ENCODE data around the gene SMARCAL1.

The SMARCAL1 gene

DNA sequence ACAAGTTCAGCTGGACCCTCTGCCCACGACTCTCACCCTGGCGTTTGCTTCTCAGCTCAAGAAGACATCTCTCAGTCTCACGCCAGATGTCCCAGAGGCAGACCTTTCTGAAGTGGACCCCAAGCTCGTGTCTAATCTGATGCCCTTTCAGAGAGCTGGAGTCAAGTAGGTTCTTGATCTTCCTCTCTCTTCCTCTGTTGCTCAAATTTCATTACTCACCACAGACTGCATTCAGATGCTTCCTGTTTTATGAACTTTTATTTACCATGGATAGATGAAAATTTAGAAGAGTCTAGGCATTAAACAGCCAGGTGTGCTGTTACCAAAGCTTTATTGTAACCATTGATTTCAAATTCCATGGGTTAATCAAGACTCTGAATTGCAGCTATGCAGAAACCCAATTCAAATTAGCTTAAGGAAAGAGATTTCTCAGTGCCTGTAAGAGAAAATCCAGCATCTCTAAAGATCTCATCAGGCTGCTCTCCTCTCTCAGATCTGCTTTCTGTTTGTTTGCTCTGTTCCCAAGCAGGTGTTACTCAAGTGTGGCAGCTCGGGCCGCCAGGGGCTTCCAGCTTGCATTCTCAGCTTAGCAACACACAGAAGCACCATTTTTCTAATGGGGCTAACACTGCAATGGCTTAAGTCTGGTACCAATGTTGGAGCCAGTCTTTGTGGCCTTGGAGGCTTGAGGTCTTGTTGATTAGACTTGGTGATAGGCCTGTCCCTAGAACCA lies 16.5 kb downstream of the SMARCAL1 start:
- peak; percentile 67 for DNase-seq

DNA sequence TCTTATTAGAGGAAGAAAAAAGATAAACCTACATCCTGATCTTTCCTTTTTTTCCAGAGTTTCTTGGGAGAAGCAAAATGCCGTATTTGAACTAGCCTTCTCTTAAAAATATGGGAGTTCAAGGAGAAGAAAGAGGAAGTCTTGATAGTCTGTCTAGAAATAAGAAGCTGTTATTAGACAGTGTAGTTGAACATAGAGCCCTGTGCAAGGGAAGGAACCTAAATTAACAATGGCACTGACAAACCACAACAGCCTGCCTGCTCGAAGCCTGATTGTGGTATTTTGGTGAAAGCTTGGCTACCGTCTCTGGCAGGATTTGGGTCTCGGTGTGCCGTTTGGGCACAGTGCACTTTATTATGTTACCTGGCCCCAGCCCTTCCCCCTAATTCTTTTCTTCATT lies 17.1 kb downstream of the SMARCAL1 start:
- no peak for DNase-seq

DNA sequence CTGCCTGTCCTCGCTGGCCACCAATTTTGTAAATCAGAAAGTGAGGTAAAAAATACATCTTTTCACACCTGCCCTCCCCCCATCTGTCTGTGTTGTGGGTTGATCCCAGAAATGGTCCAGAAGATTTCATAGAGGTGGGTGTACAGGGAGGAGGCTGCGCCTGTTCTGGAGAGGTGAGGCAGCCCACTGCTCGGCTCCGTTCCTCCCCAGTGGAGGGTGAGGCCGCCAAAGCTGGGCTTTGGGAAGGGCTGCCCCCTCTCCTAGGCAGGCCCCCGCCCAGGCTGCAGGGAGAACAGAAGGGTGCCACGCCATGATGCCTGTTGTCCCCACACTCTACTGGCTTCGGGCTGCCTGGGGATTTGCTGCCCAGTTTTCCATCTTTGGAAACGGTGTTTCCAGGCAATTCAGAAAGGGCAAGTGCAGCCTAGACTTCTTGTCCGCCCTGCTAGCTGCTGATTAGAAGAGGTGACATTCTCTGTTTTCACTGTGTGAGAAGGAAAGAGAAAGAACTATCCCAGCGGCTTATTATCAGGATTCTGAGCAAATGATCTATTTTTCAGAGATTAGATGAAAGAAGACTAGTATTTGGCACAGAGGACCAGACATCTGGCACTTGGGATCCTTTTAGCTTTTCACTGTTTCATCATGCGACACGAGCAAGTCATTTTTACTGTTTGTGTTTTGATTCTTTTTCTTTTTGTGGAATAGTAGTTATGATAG lies 18.7 kb downstream of the SMARCAL1 start:
- DNase-seq, result no peak

DNA sequence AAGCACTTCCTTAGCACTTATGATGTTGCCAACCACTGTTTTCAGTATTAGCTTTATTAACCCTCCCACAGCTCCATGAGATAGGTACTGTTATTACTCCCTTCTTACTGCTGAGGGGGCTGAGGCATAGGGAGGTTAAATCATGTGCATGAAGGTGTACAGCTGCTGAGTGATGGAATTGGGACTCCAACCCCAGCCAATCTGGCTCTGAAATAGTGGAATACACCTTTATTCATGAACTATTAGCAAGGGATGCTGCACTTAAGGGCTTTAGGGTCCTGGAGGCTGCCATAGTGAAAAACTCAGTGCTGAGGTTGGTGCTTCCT lies 19.2 kb downstream of the SMARCAL1 start:
- no peak for DNase-seq

DNA sequence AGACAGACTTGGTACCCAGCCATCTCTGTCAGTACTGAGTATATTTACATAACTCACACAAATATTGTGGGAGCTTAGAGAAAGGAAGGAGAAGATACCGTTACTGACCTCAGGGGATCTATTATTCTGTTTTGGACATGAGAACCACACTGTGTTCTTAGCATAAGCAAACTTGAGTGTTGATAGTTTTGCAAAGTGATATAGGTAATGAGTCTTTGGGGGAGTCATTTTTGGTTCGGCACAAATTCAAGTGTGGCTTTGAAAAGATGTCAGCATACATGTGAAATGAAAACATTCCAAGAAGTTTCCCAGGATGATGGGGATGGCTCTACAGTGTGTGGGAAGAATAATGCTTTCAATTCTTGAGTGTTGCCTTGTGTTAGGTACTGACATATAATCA lies 24.1 kb downstream of the SMARCAL1 start:
- no peak for DNase-seq

DNA sequence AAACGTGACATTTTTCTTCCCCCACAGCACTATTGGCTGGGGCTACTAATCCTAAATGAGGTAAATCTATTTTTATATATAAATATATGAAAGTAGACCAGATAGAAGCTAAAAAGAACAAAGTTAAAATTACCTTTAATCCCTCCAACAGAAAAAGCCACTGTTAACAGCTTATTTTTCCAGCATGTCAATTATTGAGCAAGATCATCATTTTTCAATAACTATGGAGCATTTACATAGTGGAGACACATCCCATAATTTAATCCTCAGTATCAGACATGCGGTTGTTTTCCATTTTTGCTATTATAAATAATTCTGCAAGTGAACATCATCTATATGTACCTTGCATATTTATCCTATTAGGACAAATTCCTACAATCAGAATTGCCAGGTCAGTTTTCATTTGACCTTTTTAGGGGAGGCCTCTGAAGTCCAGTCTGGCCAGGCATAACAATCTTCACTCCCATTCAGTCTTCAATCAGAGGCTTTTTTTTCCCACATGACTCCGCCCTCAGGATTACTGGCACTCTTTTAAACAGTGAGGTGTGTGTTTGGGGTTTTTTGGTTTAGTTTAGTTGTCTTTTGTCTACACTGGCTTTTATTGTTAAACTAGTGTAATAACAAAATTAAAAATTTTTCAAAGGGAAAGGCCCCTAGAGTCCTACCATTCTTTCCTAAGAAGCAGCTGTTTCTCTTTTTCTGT lies 29.2 kb downstream of the SMARCAL1 start:
- no peak for DNase-seq

DNA sequence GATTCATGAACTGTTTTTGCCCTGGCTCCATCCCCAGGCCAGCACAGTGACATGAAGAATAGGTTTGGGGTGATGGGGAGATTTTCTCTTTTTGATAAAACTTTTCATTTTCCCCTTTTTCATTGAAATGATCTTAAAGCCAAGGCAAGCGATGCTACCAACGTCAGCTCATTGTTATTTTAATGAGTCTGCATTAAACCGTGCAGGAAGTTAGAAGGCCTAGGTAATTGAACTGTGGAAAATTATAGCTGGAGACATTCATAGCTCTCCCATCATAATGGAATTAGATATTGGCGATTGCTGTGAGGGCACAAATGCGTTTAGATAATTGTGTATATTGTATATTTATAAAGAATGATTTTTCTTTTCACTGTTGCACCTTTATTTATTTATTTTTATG lies 33.2 kb downstream of the SMARCAL1 start:
- DNase-seq, result peak; percentile 69

DNA sequence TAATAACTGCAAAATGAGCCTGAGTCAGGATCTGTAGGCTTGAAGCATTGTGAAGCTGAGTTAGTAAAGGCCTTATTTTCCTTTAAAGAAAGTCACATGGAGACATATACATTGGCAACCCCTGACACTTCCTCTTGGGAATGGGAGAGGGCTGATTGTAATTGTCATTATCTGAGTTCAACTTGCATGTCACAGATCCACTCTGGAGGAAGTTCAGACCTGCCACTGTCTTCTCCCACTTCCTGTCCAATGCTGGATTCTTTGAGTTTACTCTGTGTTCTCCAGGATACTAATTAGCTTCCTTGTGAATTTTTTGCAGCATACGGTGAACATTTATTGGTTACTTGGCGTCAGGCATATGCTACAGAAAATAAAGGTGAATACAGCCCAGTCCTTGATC lies 34.1 kb downstream of the SMARCAL1 start:
- DNase-seq, result no peak

DNA sequence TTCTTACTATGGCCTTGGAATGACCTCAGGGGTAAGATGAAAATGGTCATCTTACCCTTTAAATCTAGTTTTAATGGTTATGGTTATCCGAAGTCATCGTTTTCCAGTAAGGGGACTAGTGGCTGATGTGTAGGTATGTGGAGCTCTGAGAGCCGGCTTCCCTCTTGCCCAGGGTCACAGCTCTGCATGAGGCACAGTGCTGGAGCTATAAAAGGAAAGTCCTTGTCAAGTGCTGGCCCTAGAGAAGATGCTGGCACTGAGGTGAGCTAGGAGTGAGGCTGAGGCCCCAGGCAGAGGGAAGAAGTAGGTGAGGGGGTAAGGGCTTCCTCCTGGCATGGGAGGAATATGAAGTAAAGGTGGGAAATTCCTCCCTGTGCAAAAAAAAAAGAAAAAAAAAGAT lies 35.0 kb downstream of the SMARCAL1 start:
- DNase-seq, result no peak

DNA sequence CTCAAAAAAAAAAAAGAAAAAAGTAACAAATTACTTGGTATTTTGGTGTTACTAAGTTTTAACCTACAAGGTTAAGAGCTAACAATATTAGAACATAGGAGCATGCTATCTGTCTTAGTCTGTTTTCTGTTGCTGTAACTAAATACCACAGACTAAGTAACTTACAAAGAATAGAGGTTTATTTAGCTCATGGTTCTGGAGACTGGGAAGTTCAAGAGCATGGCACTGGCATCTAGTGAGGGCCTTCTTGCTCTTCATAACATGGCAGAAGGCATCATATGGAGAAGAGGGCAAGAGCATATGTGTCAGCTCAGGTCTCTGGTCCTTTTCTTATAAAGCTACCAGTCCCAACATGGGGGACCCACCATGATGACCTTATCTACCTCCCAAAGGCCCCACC lies 36.5 kb downstream of the SMARCAL1 start:
- DNase-seq, result no peak

DNA sequence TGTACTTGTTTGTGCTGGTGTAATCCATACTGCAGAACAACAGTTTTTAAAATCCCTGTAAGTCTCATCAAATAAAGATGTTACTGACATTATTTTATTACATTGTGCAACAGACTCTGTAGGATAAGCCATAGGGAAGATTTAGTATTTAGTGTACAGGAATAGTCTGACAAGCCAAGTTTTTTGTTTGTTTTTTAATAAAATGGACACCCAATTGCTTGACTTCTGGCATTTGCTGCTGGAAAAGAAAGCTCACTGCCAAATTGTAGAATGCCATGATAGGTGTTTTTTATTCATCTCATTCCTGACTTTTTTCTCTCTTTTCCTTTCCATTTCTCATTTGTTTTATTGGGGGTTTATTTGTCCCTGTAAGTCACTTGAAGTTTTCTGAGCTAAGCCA lies 38.1 kb downstream of the SMARCAL1 start:
- no peak for DNase-seq

DNA sequence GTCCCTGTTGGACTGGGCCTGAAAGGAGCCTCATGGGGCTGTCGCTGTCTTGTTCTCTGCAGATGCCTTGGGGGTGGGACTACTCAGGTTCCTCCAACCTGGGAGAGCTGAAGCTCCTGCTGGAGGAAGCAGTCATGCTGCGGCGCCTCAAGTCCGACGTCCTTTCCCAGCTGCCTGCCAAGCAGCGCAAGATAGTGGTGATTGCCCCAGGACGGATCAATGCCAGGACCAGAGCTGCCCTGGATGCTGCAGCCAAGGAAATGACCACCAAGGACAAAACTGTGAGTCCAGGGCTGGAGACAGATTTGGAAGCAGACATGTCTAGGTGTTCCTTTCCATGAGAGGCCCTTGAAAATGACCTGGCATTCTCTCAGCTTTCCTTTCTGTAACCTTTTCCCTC lies 38.5 kb downstream of the SMARCAL1 start:
- DNase-seq, result no peak

DNA sequence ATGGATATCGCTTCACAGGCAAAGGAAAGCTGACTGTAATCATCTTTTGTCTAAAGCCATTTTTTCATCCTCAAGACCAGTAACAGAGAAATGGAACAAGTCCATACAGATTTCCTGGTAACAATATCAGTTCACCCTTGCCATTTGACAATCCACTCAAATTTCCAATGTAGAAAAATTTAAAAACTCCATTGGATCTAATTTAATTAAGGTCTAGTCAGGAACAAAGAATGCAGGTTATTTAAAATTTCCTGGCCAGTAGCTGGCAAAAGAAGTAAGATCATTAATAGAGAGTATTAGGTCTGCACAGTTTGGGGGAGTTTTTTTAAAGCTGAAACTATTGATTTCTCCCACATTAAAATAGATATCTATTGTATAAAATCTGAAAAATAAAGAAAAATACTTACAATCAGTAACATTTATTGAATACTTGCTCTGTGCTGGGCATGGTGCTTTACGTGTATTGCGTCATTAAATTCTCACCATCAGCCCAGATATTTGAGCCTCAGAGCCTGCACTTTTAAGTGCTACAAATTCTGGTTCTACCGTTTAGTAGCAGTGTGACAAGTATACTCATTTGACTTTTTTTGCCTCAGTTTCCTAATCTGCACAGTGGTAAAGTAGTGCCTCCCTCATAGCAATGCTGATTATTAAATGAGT lies 41.8 kb downstream of the SMARCAL1 start:
- DNase-seq, result no peak

DNA sequence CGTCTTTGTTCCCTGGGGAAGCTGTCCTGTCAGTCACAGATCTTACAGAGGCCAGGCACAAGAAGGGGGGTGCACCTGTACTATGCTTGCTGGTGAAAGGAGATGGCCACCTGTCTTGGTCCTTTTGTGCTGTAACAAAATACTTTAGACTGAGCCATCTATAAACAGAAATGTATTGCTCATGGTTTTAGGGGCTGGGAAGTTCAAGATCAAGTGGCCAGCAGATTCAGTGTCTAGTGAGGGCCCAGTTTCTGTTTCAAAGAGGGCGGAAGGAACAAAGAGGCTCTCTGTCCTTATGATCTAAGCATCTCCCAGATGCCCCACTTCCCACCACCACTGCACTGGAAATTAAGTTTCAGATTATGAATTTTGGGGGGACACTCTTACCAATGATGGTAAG lies 50.9 kb downstream of the SMARCAL1 start:
- DNase-seq, result no peak

DNA sequence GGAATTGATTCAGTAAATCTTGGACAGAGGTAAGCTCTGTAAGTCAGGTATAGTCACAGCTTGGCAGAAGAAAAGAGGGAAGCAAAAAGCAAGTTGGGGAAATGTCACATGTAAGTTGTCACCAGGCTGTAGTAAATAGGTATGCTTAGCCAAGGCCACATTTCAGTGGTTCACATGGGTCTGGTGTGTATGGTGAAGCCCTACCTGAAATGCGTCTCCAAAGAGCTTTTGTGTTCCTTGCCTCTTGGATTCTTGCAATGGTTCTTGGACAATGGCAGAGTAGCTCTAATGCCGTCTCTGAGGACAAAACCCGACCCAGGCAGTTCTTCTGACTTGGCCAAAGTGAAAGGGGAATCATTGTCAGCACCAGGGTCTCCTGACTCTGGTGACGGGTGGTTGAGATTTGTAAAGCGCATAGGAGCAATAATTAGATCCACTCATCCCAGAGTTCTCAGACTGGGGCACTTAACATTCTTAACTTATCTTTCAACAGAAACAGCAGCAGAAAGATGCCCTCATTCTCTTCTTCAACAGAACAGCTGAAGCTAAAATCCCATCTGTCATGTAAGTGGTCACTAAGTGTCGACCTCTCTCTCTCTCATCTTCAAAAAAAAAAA lies 51.9 kb downstream of the SMARCAL1 start:
- no peak for DNase-seq

DNA sequence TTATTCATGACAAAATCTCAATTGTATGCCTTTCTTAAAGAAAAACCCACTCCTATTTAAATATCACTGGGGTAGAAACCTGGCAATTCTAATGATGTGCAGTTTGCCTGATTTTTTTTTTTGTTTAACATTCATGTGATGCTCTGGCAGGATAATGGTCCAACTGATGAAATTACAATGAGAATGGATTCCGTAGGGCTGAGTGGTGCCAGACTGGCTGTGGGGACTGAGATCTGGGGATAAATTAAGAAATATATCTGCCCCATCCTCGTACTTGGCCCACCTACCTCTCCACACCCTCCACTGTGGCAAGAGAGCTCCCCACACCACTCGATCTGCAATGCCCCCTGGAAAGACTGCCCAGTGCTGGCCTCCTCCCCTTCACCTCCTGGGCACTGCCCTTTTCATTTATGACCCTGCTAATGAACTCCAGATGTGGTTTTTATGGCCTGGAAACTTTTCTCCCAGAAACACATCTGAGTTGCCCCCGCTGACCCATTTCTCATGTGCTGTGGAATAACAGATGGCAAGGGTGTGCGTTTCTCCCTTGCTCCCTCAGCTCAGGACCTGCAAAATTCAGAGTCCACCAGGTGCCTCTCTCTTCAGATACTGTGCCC lies 53.4 kb downstream of the SMARCAL1 start:
- no peak for DNase-seq

DNA sequence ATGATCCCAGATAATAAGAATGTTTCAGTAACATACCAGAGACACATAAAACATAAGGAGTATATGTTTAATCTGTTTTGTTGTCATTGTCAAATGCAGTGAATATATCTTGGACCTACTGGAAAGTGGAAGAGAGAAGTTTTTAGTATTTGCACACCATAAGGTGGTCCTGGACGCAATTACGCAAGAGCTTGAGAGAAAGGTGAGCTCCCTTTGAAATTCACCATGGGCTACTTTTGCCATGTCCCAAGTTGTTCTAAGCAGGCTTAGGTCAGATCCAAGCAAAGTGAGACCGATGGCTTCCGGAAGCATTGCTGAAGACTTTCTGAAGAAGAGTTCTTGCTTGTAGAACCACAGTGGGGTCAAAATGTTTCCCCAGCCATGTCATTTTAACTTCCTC lies 55.6 kb downstream of the SMARCAL1 start:
- no peak for DNase-seq

DNA sequence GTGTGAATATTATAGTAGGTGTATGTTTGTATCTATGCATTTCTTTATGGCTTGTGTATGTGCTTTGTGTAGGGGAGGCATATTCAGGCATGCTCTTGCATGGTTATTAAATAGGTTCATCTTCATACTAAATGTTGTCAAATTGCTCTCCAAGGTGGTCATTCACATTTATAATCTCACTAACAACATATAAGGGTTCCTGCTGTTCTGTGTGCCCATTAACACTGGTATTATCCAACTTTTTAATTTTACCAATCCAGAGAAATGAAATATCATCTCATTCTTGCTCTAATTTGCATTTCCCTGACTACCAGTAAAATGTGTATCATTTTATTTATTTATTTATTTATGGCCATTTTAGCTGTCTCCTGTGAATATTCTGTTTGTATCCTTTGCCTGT lies 57.4 kb downstream of the SMARCAL1 start:
- no peak for DNase-seq

DNA sequence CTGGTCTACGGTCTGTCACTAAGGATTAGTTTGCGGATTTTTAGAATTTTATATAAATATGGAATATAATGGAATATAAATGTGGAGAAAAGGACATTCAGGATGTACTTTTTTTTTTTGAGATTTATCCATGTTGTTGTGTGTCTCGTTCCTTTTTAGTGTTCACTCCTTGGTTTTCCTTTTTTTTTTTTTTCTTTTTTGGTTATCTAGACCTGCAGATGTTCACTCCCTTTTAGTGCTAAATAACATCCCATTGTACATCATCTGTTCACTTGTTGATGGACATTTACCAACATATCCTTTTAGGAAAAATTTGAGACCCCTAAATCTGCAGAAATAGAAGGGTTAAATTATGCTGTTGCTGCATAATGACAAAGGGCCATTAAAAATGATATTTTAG lies 60.9 kb downstream of the SMARCAL1 start:
- DNase-seq, result no peak

DNA sequence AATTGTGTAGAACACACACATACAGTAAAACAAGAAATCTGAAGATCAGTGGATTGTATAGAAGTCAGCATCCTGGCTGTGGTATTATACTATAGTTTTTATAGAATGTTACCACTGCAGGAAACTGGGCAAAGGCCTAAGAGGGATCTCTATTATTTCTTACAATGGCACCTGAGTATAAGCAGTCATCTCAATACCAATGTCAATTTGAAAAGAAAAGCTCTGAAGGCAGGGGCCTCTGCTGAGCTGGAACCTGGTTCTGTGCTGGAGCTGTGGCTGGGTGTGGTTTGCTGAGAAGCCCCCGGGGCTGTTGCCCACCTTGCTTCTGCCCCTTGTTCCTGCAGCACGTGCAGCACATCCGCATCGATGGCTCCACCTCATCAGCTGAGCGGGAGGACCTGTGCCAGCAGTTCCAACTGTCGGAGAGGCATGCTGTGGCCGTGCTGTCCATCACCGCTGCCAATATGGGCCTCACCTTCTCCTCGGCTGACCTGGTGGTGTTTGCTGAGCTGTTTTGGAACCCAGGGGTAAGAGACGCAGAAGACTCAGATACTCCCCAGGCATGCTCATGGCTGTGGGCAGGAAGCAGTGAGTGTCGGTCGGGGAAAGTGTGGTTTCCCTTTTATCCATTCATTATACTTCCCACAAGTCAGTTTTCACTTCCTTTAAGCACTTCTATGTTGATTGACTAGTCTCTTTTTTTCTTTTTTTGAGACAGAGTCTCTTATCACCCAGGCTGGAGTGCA lies 62.8 kb downstream of the SMARCAL1 start:
- no peak for DNase-seq

DNA sequence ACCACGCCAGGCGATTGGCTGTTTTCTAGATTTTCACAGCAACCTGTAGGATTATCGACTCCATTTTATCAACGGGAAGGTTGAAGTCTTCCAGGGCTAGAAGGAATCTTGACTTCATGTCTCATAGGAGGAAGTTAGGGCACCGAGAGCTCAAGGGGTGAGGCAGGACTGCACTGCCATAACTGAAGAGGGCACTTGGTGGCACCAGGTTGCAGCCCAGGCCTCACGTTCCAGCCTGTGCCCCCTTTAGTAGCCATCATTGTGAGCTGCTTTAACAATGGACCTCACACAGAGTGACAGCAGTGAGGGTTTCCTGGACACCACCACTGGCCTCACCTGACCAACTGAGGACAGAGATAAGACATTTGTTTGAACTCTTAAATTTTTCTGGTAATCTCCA lies 63.5 kb downstream of the SMARCAL1 start:
- no peak for DNase-seq
